Limb (tissue), 2 donors: ENCODE measurements around the gene EPB41L4B.
"Not testable (repeated sequence)": the region's sequence is repeated elsewhere in the genome, so short reads cannot be mapped to it uniquely, and the experiment has no call there.

Source experiments
- DNase-seq, 2 donors: peaks; one replicate each; pipeline ENCODE4 v3.0.0-alpha.2; 2016; ENCODE audit errors: extremely low spot score in 2 of 2

Gene EPB41L4B

GRCh38 chr9:109246533-109246932 lies 74.3 kb downstream of the EPB41L4B start:
- no peak for DNase-seq

GRCh38 chr9:109245310-109245897 lies 75.5 kb downstream of the EPB41L4B start:
- DNase-seq: no peak

- DNase-seq: peak; percentile 61 to 81
These were observed 76.4 kb downstream of the EPB41L4B start for GRCh38 chr9:109244179-109245132.

- DNase-seq: no peak
These were observed 78.1 kb downstream of the EPB41L4B start for GRCh38 chr9:109242741-109243140.

GRCh38 chr9:109242014-109242413 lies 78.8 kb downstream of the EPB41L4B start:
- no peak for DNase-seq

- DNase-seq: no peak
These were observed 79.7 kb downstream of the EPB41L4B start for GRCh38 chr9:109241207-109241606.

GRCh38 chr9:109239240-109239639 lies 81.6 kb downstream of the EPB41L4B start:
- no peak for DNase-seq

- no peak for DNase-seq
These were observed 82.2 kb downstream of the EPB41L4B start for GRCh38 chr9:109238655-109239054.

GRCh38 chr9:109238125-109238524 lies 82.7 kb downstream of the EPB41L4B start:
- DNase-seq: no peak

GRCh38 chr9:109232449-109233237 lies 88.2 kb downstream of the EPB41L4B start:
- DNase-seq: no peak

- no peak for DNase-seq
These were observed 89.3 kb downstream of the EPB41L4B start for GRCh38 chr9:109231593-109231992.

- no peak for DNase-seq
These were observed 90.6 kb downstream of the EPB41L4B start for GRCh38 chr9:109230277-109230676.

GRCh38 chr9:109229682-109230081 lies 91.2 kb downstream of the EPB41L4B start:
- DNase-seq: no peak

GRCh38 chr9:109228093-109228642 lies 92.7 kb downstream of the EPB41L4B start:
- no peak for DNase-seq

- no peak for DNase-seq
These were observed 95.2 kb downstream of the EPB41L4B start for GRCh38 chr9:109225629-109226028.

GRCh38 chr9:109224751-109225150 lies 96.1 kb downstream of the EPB41L4B start:
- no peak for DNase-seq

- DNase-seq: not testable (repeated sequence)
These were observed 102.6 kb downstream of the EPB41L4B start for GRCh38 chr9:109218242-109218641.

GRCh38 chr9:109214414-109214813 lies 106.4 kb downstream of the EPB41L4B start:
- no peak for DNase-seq

GRCh38 chr9:109213285-109214121 lies 107.4 kb downstream of the EPB41L4B start:
- DNase-seq: no peak

GRCh38 chr9:109212768-109213167 lies 108.1 kb downstream of the EPB41L4B start:
- DNase-seq: no peak

- DNase-seq: no peak
These were observed 114.2 kb downstream of the EPB41L4B start for GRCh38 chr9:109206670-109207069.
